Measurements from ENCODE around the gene APMAP.

Gene APMAP

GRCh38 chr20:24985802-24986201, 6.7 kb downstream of the APMAP start:
- no peak for DNase-seq

DNA sequence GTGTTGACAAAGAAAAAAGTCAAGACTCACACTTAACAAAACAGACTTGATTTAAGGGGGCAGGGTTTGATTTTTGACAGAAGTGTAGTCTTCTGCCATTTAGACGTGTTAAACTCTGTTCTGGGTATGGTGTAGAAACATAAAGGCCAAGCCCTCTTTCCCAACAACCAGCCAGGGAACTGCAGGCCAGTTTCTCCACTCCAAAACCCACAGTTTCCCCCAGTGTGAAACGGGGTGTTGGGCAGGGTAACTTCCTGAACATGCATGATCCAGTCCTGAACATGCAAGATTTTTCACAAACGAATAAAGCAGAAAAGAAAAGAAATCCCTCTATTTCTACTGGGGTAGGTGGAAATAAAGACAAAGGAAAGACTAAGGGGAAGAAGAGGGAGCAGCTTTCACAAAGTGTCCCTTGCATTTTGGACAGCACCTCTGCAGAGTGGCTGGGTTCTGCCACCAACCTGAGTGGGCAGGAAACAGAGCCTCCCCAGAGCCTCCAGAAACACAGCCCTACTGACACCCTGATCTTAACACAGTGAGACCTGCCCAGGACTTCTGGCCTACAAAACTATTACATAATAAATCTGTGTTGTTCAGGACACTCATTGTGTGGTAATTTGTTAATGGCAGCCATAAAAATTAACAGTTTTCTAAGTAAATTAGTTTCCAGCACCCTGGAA, 7.5 kb downstream of the APMAP start:
- DNase-seq, result no peak

DNA sequence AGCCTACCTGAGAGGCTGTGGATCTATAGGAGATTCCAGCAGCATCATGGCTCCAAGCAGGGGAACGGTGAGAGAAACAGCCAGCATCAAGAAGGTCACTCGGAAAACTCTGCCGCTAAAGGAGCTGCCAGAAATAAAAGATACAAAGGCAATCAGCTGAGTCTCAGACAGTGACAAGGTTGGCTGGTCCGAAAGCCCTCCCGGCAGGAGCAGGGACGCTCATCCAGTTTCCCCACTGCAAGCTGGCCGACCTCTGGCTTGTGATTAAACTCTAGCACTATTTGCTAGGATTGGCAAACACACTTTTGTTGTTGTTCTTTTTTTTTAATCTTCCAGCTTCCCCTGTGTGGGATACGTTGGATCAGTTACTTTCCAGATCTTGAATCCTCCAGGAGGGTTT, 8.7 kb downstream of the APMAP start:
- peak in 1 of 2 donors; percentile 7 for DNase-seq

DNA sequence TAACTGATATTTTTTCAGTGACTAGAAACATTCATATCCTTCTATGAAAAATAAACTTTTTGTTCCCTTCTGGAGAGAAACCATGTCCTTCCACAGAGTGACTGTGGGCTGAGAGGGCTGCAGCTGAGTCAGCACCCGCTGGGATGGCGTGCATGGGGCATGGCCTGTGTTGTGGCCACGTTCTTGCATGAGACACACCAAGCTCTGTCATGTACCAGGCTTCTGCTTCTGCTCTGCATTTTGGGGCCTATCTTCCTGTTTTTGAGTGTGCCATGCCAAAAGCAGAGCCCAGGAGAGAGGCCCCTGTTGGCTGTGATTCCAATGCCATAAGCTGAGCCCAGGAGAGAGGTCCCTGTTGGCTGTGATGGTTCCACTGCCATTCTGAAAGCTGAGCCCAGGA, 10.8 kb downstream of the APMAP start:
- peak in 1 of 2 donors; percentile 12 for DNase-seq

GRCh38 chr20:24981282-24981681, 11.3 kb downstream of the APMAP start:
- peak in 1 of 2 donors; percentile 3 for DNase-seq

DNA sequence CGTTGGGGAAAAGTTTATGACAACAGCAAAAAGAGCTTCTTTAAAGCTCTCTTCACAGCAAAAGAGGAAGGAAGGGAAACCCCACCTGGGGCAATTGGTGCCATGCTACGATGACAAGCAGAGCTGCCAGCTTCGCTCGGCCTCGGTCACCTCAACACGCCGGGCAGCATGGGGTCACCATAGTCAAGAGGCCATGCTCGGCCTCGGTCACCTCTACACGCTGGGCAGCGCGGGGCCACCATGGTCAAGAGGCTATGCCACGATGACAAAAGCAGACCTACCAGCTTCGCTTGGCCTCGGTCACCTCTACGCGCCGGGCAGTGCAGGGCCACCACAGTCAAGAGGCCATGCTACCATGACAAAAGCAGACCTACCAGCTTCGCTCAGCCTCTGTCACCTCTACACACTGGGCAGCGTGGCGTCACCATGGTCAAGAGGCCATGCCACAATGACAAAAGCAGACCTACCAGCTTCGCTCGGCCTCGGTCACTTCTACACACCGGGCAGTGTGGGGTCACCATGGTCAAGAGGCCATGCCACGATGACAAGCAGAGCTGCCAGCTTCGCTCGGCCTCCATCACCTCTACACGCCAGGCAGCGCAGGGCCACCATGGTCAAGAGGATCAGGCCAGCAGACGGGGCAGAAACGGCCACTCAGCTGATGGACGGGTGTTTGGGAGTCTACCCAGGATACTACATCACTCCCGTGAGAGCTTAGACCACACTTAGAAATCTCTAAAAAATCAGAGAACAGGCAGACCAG, 12.1 kb downstream of the APMAP start:
- DNase-seq, result peak in 1 of 2 donors; percentile 5

- DNase-seq, result peak in 1 of 2 donors; percentile 2
These were observed 13.3 kb downstream of the APMAP start for GRCh38 chr20:24979036-24979960.

DNA sequence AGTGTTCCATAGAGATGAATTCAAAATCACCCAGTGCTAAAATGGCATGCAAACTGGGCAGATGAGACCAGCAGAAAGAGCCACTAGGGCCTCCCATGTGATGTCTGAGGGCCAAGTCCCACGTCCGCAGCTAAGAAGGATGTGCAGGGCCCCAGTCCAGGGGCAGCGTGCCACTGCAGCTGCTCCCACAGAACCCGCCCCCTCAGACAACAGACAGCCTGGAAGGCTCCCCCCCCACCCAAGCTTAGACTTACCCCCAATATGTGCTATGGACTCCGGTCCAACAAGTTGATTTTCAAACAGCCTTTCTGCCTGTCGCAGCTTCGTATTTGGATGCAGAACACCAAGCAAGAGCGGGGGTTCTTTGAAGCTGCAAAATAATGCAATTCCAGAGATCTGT, 14.0 kb downstream of the APMAP start:
- DNase-seq, result peak in 1 of 2 donors; percentile 4

- DNase-seq, result no peak
These were observed 14.8 kb downstream of the APMAP start for GRCh38 chr20:24977797-24978196.

- DNase-seq, result no peak
These were observed 15.2 kb downstream of the APMAP start for GRCh38 chr20:24977336-24977735.

GRCh38 chr20:24972341-24972740, 20.2 kb downstream of the APMAP start:
- no peak for DNase-seq

- peak in 1 of 2 donors; percentile 4 for DNase-seq
These were observed 21.0 kb downstream of the APMAP start for GRCh38 chr20:24971376-24972101.

DNA sequence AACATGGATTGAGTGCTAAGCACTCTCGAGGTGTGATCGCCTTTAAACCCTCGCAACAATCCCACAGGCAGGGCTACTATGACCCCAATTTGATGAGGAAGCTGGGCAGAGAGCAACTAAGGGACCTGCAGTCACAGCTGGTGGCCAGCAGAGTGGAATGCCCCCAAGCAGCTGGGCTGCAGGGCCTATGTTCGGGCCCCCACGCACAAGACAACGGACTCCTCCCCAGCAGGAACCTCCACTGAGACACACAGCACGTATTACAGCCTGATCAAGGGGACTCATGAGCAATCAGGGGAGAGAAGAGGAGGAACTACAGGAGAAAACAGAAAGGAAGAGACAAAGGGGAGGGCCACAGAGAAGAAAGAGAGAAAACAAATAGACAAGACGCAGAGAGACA, 21.8 kb downstream of the APMAP start:
- peak in 1 of 2 donors; percentile 4 for DNase-seq

DNA sequence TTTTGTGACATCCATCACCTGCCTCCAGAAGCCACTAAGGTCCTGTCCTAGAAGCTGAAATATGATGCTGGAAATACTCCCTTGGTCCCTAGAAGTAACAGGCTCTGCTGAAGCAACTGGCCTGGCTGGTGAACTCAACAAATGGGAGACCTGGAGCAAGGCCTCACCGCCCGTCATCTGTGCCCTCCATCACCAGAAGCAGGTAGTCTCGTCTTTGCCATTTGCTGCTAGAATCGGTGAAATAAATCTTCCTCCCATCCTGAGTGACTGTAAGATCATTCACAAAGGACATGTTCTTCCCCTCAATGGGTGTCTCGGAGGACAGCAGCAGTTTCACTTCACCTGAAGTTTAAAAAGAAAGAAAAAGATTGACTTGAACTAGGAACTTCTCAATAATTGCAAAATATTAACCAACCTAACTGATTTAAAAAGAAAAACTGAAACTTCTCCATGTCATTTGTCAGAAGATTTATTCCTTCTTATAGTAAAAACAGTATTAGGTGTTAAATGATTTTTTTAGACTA, 22.5 kb downstream of the APMAP start:
- peak in 1 of 2 donors; percentile 6 for DNase-seq

- DNase-seq, result peak in 1 of 2 donors; percentile 11
These were observed 23.1 kb downstream of the APMAP start for GRCh38 chr20:24969186-24970029.

DNA sequence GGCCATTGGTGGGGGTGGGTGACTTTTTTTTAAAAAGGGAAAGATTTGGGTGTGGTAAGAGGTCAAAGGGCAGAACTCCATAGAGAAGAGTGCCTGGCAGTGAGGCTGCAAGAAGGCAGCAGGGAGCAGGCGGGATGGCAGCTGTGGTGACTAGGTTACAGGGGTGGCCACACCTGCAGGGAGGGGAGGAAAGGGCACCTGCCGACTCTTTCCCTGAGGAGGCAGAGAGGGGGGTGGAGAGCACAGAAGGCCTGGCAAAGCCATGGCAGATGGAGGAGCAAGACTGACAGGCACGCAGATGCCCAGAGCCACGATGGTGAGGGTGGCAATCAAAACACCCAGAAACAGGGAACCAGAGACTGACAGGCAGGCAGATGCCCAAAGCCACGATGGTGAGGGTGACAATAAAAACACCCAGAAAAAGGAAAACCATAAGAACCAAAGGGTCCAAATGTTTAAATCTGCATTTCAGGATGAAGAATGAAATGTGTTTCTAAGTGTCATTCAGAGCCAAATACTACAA, 24.2 kb downstream of the APMAP start:
- no peak for DNase-seq

GRCh38 chr20:24966317-24967012, 26.1 kb downstream of the APMAP start:
- DNase-seq, result peak in 1 of 2 donors; percentile 4

GRCh38 chr20:24965065-24965919, 27.3 kb downstream of the APMAP start:
- peak in 1 of 2 donors; percentile 11 for DNase-seq

GRCh38 chr20:24964506-24964840, 28.1 kb downstream of the APMAP start:
- DNase-seq, result peak in 1 of 2 donors; percentile 12
